Kidney (tissue), 14 donors: ENCODE data around the gene RPS3. TPM values are rescaled to one million over a fixed set of nuclear protein-coding genes. Genes with fewer than 3 reads are reported as not detected.

ENCODE experiments used
- DNase-seq, 5 donors: peaks; one replicate each; pipeline ENCODE4 v3.0.0-alpha.2; 2013 to 2020
- FAIRE-seq: peaks from 2 replicates; lab custom pipeline; 2012; peaks lifted over from hg19 to GRCh38; lab: Jason Lieb, UNC
- H3K27ac ChIP-seq, 2 donors: one replicate each; pipeline ENCODE4 v1.7.0; 2013; ENCODE audit warnings: low read depth in 2 of 2, low read length in 2 of 2, inconsistent platforms in 1 of 2
- H3K27me3 ChIP-seq: one replicate; pipeline ENCODE4 v1.7.1; 2013; ENCODE audit warnings: low read length, inconsistent platforms; ENCODE audit not compliant: control insufficient read depth, insufficient read depth
- H3K36me3 ChIP-seq, 3 donors: one replicate each; pipeline versions ENCODE4 v1.7.0 to v1.7.1; 2013; ENCODE audit warnings: low read length in 3 of 3, control low read depth in 1 of 3, inconsistent platforms in 1 of 3; ENCODE audit not compliant: insufficient read depth in 3 of 3, control insufficient read depth in 2 of 3
- H3K4me1 ChIP-seq, 3 donors: one replicate each; pipeline versions ENCODE4 v1.7.0 to v1.7.1; 2013; ENCODE audit warnings: low read length in 3 of 3, inconsistent platforms in 1 of 3, low read depth in 1 of 3; ENCODE audit not compliant: control insufficient read depth in 2 of 3, insufficient read depth in 2 of 3
- H3K4me3 ChIP-seq, 3 donors: one replicate each; pipeline versions ENCODE4 v1.7.0 to v1.8.1; 2013; ENCODE audit warnings: low read length in 3 of 3, control low read depth in 1 of 3, inconsistent platforms in 1 of 3
- H3K9ac ChIP-seq, 3 donors: one replicate each; pipeline versions ENCODE4 v1.7.0 to v1.7.1; 2013; ENCODE audit warnings: low read length in 3 of 3, control low read depth in 1 of 3, inconsistent platforms in 1 of 3
- H3K9me3 ChIP-seq, 3 donors: one replicate each; pipeline versions ENCODE4 v1.7.0 to v1.7.1; 2013; ENCODE audit warnings: low read length in 3 of 3, control low read depth in 1 of 3, inconsistent platforms in 1 of 3; ENCODE audit not compliant: control insufficient read depth in 2 of 3, insufficient read depth in 1 of 3
- intact Hi-C: fragments of 100-400 bp; cut with DNase I; formaldehyde crosslinking; loops from one replicate; pipeline ENCODE4 v1.11.1; 2022
- polyA plus RNA-seq: library from polyadenylated mRNA; stranded (reverse); fragments of 350-450 nt; fragmentation: Illumina TruSeq; extraction: RNeasy Lipid Tissue Mini Kit (QIAGEN cat#74804); gene quantifications from one replicate; pipeline ENCODE4 v1.2.3, GENCODE V29; 2014; ENCODE audit warnings: low read depth, low replicate concordance; ENCODE audit not compliant: insufficient read depth
- total RNA-seq: library from RNA; stranded (reverse); fragmentation: NEBNext Ultra II Directional; extraction: Animal tissue kit (Norgen Biotek cat#: 25700); gene quantifications from one replicate; pipeline ENCODE4 v1.2.1, GENCODE V29; 2021
- TF ChIP-seq, protein P1 (sequence below): IDR thresholded peaks from 3 replicates; pipeline ENCODE4 v1.5.1; 2012; ENCODE audit warnings: mild to moderate bottlenecking, moderate library complexity, borderline replicate concordance; ENCODE audit not compliant: insufficient read depth; ENCODE audit errors: extremely low read depth
- donor health status: control.
- donor health status: control.
- donor health status: control.
- donor health status: control.
- donor health status: control.
- donor health status: DM: yes; HTN: yes; CAD: no.
- donor health status: Normal renal cell carcinoma (clear cell type).

The RPS3 gene
- total and polyA plus RNA-seq, 2 donors from 2014 or later: 1,510 to 1,724 TPM

DNA sequence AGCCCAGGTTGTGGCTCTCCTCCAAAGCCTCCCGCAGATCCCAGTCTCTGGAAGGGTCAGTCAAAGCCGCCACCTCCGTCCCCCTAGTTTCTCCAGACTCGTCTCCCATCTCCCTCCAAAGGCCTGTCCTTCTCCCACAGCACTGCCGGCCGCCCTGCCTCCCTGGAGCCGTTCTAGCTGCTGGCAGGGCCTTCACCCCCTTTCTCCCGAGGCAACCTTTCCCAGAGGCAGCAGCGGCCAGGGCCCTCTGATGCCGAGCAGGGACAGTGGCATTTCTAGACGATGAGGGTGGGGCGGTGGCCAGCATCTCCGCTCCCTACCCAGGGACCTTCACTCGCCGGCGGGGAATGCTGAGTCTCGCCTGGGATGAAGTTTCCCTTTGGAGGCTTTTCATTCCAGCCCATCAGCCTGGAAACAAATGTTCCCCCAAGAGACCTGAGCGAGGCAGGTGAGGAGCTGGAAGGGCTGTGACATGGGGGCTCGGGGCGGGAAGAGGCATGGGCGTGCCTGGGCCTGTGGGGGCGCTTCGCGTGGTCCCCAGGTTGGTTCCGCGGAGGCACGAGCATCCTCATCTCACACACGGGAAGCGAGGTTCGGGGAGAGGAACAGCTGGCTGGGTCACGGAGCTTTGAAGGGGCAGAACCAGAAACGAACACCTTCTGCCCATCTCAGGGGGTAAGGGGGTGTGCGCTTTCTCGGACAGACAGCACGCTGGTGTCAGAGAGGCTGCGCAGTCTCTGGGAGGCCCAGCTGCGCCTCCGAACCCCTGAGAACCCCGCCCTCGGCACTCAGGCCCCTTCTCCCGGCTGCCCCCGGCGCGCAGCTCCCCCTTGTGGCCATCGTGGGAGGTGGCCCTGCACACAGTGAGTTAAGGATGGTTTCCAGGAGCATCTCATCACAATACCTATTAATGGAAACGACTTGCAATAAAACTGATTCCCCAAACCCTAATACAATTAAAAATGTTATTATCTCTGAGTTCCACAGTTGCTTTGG, 51.8 kb downstream of the RPS3 start:
- peaks cover 0 to 2% (median 0%) of the 10 kb centered on the region in 3 donors for H3K36me3 ChIP-seq
- no peak overlapping the region for H3K4me3 ChIP-seq
- no peaks in the 10 kb centered on the region for H3K27me3 ChIP-seq
- intact Hi-C loops: no loop called here
- no peak overlapping the region for H3K27ac ChIP-seq
- no peak for DNase-seq
- H3K4me1 ChIP-seq: no peaks in the 10 kb centered on the region
- FAIRE-seq: no peak
- H3K9me3 ChIP-seq: no peaks in the 10 kb centered on the region
- TF ChIP-seq, protein P1, sequence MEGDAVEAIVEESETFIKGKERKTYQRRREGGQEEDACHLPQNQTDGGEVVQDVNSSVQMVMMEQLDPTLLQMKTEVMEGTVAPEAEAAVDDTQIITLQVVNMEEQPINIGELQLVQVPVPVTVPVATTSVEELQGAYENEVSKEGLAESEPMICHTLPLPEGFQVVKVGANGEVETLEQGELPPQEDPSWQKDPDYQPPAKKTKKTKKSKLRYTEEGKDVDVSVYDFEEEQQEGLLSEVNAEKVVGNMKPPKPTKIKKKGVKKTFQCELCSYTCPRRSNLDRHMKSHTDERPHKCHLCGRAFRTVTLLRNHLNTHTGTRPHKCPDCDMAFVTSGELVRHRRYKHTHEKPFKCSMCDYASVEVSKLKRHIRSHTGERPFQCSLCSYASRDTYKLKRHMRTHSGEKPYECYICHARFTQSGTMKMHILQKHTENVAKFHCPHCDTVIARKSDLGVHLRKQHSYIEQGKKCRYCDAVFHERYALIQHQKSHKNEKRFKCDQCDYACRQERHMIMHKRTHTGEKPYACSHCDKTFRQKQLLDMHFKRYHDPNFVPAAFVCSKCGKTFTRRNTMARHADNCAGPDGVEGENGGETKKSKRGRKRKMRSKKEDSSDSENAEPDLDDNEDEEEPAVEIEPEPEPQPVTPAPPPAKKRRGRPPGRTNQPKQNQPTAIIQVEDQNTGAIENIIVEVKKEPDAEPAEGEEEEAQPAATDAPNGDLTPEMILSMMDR: peak; percentile 26
- no peak overlapping the region for H3K9ac ChIP-seq

DNA sequence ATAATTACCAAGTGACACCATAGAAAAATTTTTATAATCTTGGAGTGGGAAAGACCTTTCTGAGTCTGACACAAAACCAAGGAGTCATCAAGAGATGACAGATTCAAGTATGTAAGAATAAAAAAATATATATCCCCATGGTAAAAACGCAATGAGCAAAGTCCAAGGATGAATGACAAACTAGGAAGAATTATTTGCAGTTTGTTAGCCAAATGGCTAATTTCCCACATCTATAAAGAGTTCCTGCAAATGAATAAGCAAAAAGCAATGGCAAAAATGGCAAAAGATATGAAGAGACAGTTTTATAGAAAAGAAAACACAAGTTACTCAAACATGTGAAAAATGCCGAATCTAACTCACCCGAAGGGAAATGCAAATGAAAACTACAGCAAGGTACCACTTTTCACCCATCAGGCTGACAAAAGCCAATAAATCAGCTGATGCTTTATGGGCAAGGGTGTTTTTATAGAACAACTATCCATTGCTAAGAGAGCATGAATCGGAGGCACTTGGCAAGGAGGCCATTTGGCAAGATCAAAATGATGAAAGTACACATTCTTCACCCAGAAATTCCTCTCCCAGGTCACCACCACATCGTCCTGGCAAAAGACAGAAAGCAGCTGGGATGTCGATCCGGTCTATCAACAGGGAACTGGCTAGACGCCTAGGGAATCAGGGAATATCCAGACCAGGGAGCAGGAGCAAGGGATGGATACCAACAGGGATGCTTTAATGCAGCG, 54.8 kb downstream of the RPS3 start:
- H3K4me1 ChIP-seq: no peaks in the 10 kb centered on the region
- no peak overlapping the region for H3K4me3 ChIP-seq
- no peaks in the 10 kb centered on the region for H3K9me3 ChIP-seq
- intact Hi-C loops: no loop called here
- FAIRE-seq (no peak), DNase-seq (no peak)
- H3K36me3 ChIP-seq: peaks cover 0 to 2% (median 0%) of the 10 kb centered on the region in 3 donors
- no peaks in the 10 kb centered on the region for H3K27me3 ChIP-seq
- no peak overlapping the region for H3K9ac ChIP-seq
- H3K27ac ChIP-seq: no peak overlapping the region
- TF ChIP-seq, protein P1: no peak

DNA sequence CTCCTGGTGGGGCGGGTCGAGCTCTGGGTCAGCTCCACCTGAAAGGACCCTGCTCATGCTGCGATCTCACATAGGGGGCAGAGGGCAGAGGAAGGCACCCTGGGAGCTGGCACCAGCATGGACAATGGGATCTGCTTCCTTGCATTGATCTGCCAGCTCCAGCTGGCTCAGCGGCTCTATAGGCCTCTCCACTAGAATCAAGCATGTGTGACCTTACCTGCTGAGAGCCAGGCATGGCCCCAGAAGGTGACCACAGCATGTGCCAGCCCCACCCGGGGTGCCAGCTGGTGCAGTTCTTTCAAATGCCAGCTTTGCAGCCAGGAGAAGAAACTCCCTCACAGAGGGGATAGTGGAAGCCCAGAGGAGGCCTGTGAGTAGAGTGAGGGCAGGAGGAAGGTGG, 55.7 kb downstream of the RPS3 start:
- H3K9ac ChIP-seq: no peak overlapping the region
- FAIRE-seq (no peak), DNase-seq (no peak)
- TF ChIP-seq, protein P1: no peak
- H3K9me3 ChIP-seq: no peaks in the 10 kb centered on the region
- H3K4me1 ChIP-seq: no peaks in the 10 kb centered on the region
- H3K27ac ChIP-seq: no peak overlapping the region
- H3K27me3 ChIP-seq: no peaks in the 10 kb centered on the region
- intact Hi-C loops: no loop called here
- H3K4me3 ChIP-seq: no peak overlapping the region
- H3K36me3 ChIP-seq: peaks cover 0 to 2% (median 0%) of the 10 kb centered on the region in 3 donors

Other genes with a start within 250 kb of the RPS3 start
- gene SLCO2B1, start 248.4 kb upstream of the RPS3 start, total RNA-seq: 117 TPM
- gene SLCO2B1, start 248.4 kb upstream of the RPS3 start, polyA plus RNA-seq: 8.9 TPM
- 0.69 TPM for gene TPBGL, start 158.7 kb upstream of the RPS3 start, total RNA-seq
- gene TPBGL, start 158.7 kb upstream of the RPS3 start, polyA plus RNA-seq: 0.13 TPM
- 53.8 TPM for gene ARRB1, start 47.9 kb upstream of the RPS3 start, total RNA-seq
- gene ARRB1, start 47.9 kb upstream of the RPS3 start, polyA plus RNA-seq: 17.6 TPM
- 1.8 TPM for gene KLHL35, start 33.7 kb downstream of the RPS3 start, total RNA-seq
- 0.26 TPM for gene KLHL35, start 33.7 kb downstream of the RPS3 start, polyA plus RNA-seq
- gene GDPD5, start 126.4 kb downstream of the RPS3 start, total RNA-seq: 11.4 TPM
- gene GDPD5, start 126.4 kb downstream of the RPS3 start, polyA plus RNA-seq: 3.9 TPM
- gene SERPINH1, start 162.7 kb downstream of the RPS3 start, total RNA-seq: 104 TPM
- 81.1 TPM for gene SERPINH1, start 162.7 kb downstream of the RPS3 start, polyA plus RNA-seq